ENCODE data around the gene HLA-C. TPM values are rescaled to one million over a fixed set of nuclear protein-coding genes. Genes with fewer than 3 reads are reported as not detected.

Gene HLA-C
- total and polyA plus RNA-seq, 2 experiments from 2014 or later, result 157 to 244 TPM

- Histone ChIP-seq H3K27me3 (replicated peaks; ENCODE audit: insufficient read depth) (peaks cover 20% of the 10 kb centered on the region), H3K4me3 (no peak overlapping the region), H3K9me3 (ENCODE audit: low read depth) (no peaks in the 10 kb centered on the region), H3K4me1 (ENCODE audit: insufficient read depth) (no peaks in the 10 kb centered on the region), H3K27ac (no peak overlapping the region), H3K9me2 (ENCODE audit: insufficient read depth) (no peaks in the 10 kb centered on the region), H3K4me2 (ENCODE audit: unreplicated experiment) (no peak overlapping the region), H3K9ac (no peak overlapping the region), H3F3A (ENCODE audit: insufficient read depth) (no peaks in the 10 kb centered on the region), H2AFZ (no peak overlapping the region), H4K20me1 (ENCODE audit: insufficient read depth) (no peaks in the 10 kb centered on the region), H3K79me2 (ENCODE audit: insufficient read depth) (no peaks in the 10 kb centered on the region), H3K36me3 (ENCODE audit: low read depth) (no peaks in the 10 kb centered on the region)
- no peak for DNase-seq
- in situ Hi-C loops (cut with MboI), result no loop called here
- TF ChIP-seq EZH2 (IDR thresholded peaks at IDR 0.05; ENCODE audit: insufficient read depth, poor library complexity, severe bottlenecking) (no peak), EZH2phosphoT487 (IDR thresholded peaks at IDR 0.05; ENCODE audit: insufficient read depth, low read depth) (no peak)
- 59% methylated on average over 5 of the region's 11 CpGs; no CpG with 5 or more reads in 1 of the 2 experiments for WGBS, 2 experiments (ENCODE audit: low coverage in 1 of 2, low lambda C conversion rate in 2 of 2, missing lambda C conversion rate in 2 of 2)
These were observed 36.9 kb upstream of the HLA-C start for GRCh38 chr6:31308845-31309175.

DNA sequence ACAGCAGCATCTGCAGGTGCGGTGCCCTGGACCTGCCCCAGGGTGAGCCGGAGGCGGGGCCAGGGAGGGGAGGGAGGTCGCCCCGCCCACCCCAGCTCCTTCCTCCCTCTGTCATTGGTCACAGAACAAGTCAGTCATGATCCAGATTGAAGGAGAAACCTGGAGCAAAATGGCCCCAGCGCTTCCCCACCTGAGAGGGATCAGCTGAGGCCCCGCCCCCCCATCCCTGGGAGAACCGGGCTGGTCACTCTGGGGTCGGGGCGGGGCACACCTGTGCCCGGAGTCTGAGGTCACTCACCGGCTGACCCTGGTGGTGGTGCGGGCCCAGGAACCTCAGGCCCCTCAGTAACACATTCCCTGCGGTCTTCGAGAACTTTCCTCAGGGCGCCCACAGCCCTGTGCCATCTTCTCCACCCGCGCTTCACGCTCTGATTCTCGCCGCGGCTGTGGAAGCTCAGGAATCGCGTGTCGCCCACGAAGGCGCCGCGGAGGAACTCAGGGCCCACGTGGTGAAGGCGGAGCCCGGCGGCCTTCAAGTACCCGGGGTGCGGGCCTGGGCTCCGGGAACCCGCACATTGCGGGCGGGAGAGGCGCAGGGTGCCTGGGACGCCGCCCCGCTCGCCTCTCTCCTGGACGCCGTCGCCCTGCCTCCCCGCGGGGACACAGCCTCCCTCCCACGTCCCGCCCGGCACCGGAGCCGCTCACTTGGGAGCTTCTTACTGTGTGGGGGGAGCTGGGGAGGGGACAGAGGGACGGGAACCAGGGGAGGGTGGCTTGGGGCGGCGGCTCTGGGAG is 36.4 kb upstream of the HLA-C start:
- no peaks in the 10 kb centered on the region for H3K79me2 ChIP-seq (ENCODE audit: insufficient read depth)
- H2AFZ ChIP-seq, result no peak overlapping the region
- no peaks in the 10 kb centered on the region for H3K4me1 ChIP-seq (ENCODE audit: insufficient read depth)
- WGBS, 2 experiments (ENCODE audit: low coverage in 1 of 2, low lambda C conversion rate in 2 of 2, missing lambda C conversion rate in 2 of 2), result 9% methylated on average over 9 to 23 of the region's 57 CpGs
- no peak for TF ChIP-seq EZH2 (IDR thresholded peaks at IDR 0.05; ENCODE audit: insufficient read depth, poor library complexity, severe bottlenecking)
- TF ChIP-seq EZH2phosphoT487 (IDR thresholded peaks at IDR 0.05; ENCODE audit: insufficient read depth, low read depth), result no peak
- H3K9me3 ChIP-seq (ENCODE audit: low read depth), result no peaks in the 10 kb centered on the region
- H3K27me3 ChIP-seq (replicated peaks; ENCODE audit: insufficient read depth), result peaks cover 14% of the 10 kb centered on the region; the same call in 1 of the 2 replicates
- in situ Hi-C loops (cut with MboI), result no loop called here
- peak; percentile 10 for DNase-seq
- H3K4me2 ChIP-seq (ENCODE audit: unreplicated experiment), result no peak overlapping the region
- H3K9ac ChIP-seq, result no peak overlapping the region
- H3K4me3 ChIP-seq, result no peak overlapping the region
- no peaks in the 10 kb centered on the region for H3F3A ChIP-seq (ENCODE audit: insufficient read depth)
- no peaks in the 10 kb centered on the region for H3K9me2 ChIP-seq (ENCODE audit: insufficient read depth)
- no peak overlapping the region for H3K27ac ChIP-seq
- H3K36me3 ChIP-seq (ENCODE audit: low read depth), result no peaks in the 10 kb centered on the region
- no peaks in the 10 kb centered on the region for H4K20me1 ChIP-seq (ENCODE audit: insufficient read depth)

DNA sequence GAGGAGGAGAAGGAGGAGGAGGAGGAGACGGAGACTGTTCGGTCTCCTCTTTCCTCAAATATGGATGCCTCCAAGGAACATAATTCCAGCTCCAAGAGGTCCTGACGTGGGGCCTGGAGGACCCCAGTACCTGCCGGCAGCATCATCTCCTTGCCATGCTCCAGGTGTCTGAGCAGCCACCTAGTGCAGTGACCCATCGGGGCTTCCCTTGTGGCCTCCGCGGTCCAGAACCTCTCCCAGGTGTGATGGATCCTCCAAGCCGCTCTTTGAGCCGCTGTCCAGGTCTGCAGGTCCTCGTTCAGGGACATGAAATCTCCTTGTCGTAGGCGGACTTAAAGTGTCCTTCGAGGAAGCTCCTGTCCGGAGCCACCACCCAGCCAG is 35.8 kb upstream of the HLA-C start:
- in situ Hi-C loops (cut with MboI), result no loop called here

GRCh38 chr6:31305703-31306219 is 33.9 kb upstream of the HLA-C start:
- no peaks in the 10 kb centered on the region for H3K79me2 ChIP-seq (ENCODE audit: insufficient read depth)
- H3K27me3 ChIP-seq (replicated peaks; ENCODE audit: insufficient read depth), result peaks cover 6% of the 10 kb centered on the region; the same call in 1 of the 2 replicates
- no peak overlapping the region for H3K4me3 ChIP-seq
- H3K27ac ChIP-seq, result no peak overlapping the region
- H3K4me2 ChIP-seq (ENCODE audit: unreplicated experiment), result no peak overlapping the region
- H3K4me1 ChIP-seq (ENCODE audit: insufficient read depth), result no peaks in the 10 kb centered on the region
- in situ Hi-C loops (cut with MboI), result no loop called here
- H4K20me1 ChIP-seq (ENCODE audit: insufficient read depth), result no peaks in the 10 kb centered on the region
- H3K9ac ChIP-seq, result no peak overlapping the region
- TF ChIP-seq EZH2 (IDR thresholded peaks at IDR 0.05; ENCODE audit: insufficient read depth, poor library complexity, severe bottlenecking), result no peak
- TF ChIP-seq EZH2phosphoT487 (IDR thresholded peaks at IDR 0.05; ENCODE audit: insufficient read depth, low read depth), result no peak
- H3K9me2 ChIP-seq (ENCODE audit: insufficient read depth), result no peaks in the 10 kb centered on the region
- no peaks in the 10 kb centered on the region for H3K36me3 ChIP-seq (ENCODE audit: low read depth)
- H2AFZ ChIP-seq, result no peak overlapping the region
- no peaks in the 10 kb centered on the region for H3K9me3 ChIP-seq (ENCODE audit: low read depth)
- peak; percentile 8 for DNase-seq
- 37 to 39% methylated on average over 4 of the region's 4 CpGs for WGBS, 2 experiments (ENCODE audit: low coverage in 1 of 2, low lambda C conversion rate in 2 of 2, missing lambda C conversion rate in 2 of 2)
- H3F3A ChIP-seq (ENCODE audit: insufficient read depth), result no peaks in the 10 kb centered on the region

More for the DNA sequence above, 35.8 kb upstream of the HLA-C start:
- no peaks in the 10 kb centered on the region for H3K4me1 ChIP-seq (ENCODE audit: insufficient read depth)
- H4K20me1 ChIP-seq (ENCODE audit: insufficient read depth), result no peaks in the 10 kb centered on the region
- H3K27ac ChIP-seq, result no peak overlapping the region
- no peak for DNase-seq
- no peaks in the 10 kb centered on the region for H3K9me2 ChIP-seq (ENCODE audit: insufficient read depth)
- 48 to 53% methylated on average over 12 to 14 of the region's 14 CpGs for WGBS, 2 experiments (ENCODE audit: low coverage in 1 of 2, low lambda C conversion rate in 2 of 2, missing lambda C conversion rate in 2 of 2)
- no peak overlapping the region for H3K9ac ChIP-seq
- no peaks in the 10 kb centered on the region for H3K79me2 ChIP-seq (ENCODE audit: insufficient read depth)
- no peaks in the 10 kb centered on the region for H3K36me3 ChIP-seq (ENCODE audit: low read depth)
- no peak overlapping the region for H2AFZ ChIP-seq
- H3K27me3 ChIP-seq (replicated peaks; ENCODE audit: insufficient read depth), result peaks cover 12% of the 10 kb centered on the region; the same call in 1 of the 2 replicates
- H3F3A ChIP-seq (ENCODE audit: insufficient read depth), result no peaks in the 10 kb centered on the region
- no peak overlapping the region for H3K4me3 ChIP-seq
- TF ChIP-seq EZH2 (IDR thresholded peaks at IDR 0.05; ENCODE audit: insufficient read depth, poor library complexity, severe bottlenecking) (no peak), EZH2phosphoT487 (IDR thresholded peaks at IDR 0.05; ENCODE audit: insufficient read depth, low read depth) (no peak)
- no peak overlapping the region for H3K4me2 ChIP-seq (ENCODE audit: unreplicated experiment)
- no peaks in the 10 kb centered on the region for H3K9me3 ChIP-seq (ENCODE audit: low read depth)

Measured in GM23248 (cell line).